ENCODE results near the gene TOX2.

TOX2 gene

GRCh38 chr20:43957392-43957791, 42.7 kb downstream of the TOX2 start:
- no peak for DNase-seq (ENCODE audit: low read depth)

- no peak for DNase-seq (ENCODE audit: low read depth)
Measured at GRCh38 chr20:43958626-43959025, 44.0 kb downstream of the TOX2 start.

GRCh38 chr20:43959079-43959919, 44.6 kb downstream of the TOX2 start:
- DNase-seq (ENCODE audit: low read depth), result no peak

- DNase-seq (ENCODE audit: low read depth), result no peak
Measured at GRCh38 chr20:43959920-43960227, 45.2 kb downstream of the TOX2 start.

- no peak for DNase-seq (ENCODE audit: low read depth)
Measured at GRCh38 chr20:43960231-43960630, 45.6 kb downstream of the TOX2 start.

GRCh38 chr20:43961116-43961515, 46.5 kb downstream of the TOX2 start:
- no peak for DNase-seq (ENCODE audit: low read depth)

- DNase-seq (ENCODE audit: low read depth), result no peak
Measured at GRCh38 chr20:43961541-43962471, 47.2 kb downstream of the TOX2 start.

GRCh38 chr20:43962530-43962929, 47.9 kb downstream of the TOX2 start:
- DNase-seq (ENCODE audit: low read depth), result no peak

- no peak for DNase-seq (ENCODE audit: low read depth)
Measured at GRCh38 chr20:43963233-43963632, 48.6 kb downstream of the TOX2 start.

GRCh38 chr20:43963872-43964791, 49.5 kb downstream of the TOX2 start:
- DNase-seq (ENCODE audit: low read depth), result no peak

GRCh38 chr20:43968341-43969000, 53.8 kb downstream of the TOX2 start:
- no peak for DNase-seq (ENCODE audit: low read depth)

GRCh38 chr20:43969028-43969447, 54.4 kb downstream of the TOX2 start:
- DNase-seq (ENCODE audit: low read depth), result no peak

- no peak for DNase-seq (ENCODE audit: low read depth)
Measured at GRCh38 chr20:43969501-43970182, 55.0 kb downstream of the TOX2 start.

GRCh38 chr20:43971267-43971666, 56.6 kb downstream of the TOX2 start:
- DNase-seq (ENCODE audit: low read depth), result no peak

GRCh38 chr20:43972051-43972450, 57.4 kb downstream of the TOX2 start:
- DNase-seq (ENCODE audit: low read depth), result no peak

GRCh38 chr20:43972692-43973091, 58.0 kb downstream of the TOX2 start:
- no peak for DNase-seq (ENCODE audit: low read depth)

GRCh38 chr20:43973231-43973630, 58.6 kb downstream of the TOX2 start:
- no peak for DNase-seq (ENCODE audit: low read depth)

- no peak for DNase-seq (ENCODE audit: low read depth)
Measured at GRCh38 chr20:43973671-43974450, 59.2 kb downstream of the TOX2 start.

GRCh38 chr20:43974695-43975094, 60.0 kb downstream of the TOX2 start:
- DNase-seq (ENCODE audit: low read depth), result no peak

- DNase-seq (ENCODE audit: low read depth), result no peak
Measured at GRCh38 chr20:43975096-43975768, 60.6 kb downstream of the TOX2 start.
